ENCODE results near the gene GRIA2. TPM values are rescaled to one million over a fixed set of nuclear protein-coding genes. Genes with fewer than 3 reads are reported as not detected.

The GRIA2 gene
- total RNA-seq, 1 donor from 2014 or later = 12.0 TPM

GRCh38 chr4:157282019-157282418 lies 61.5 kb downstream of the GRIA2 start:
- DNase-seq (ENCODE audit: extremely low spot score, unreplicated experiment) = no peak
- no peaks in the 10 kb centered on the region for H3K4me1 Mint-ChIP-seq (ENCODE audit: unreplicated experiment)
- no peaks in the 10 kb centered on the region for H3K9me3 Mint-ChIP-seq
- no peak overlapping the region for H3K4me3 Mint-ChIP-seq
- no peaks in the 10 kb centered on the region for H3K27me3 Mint-ChIP-seq
- H3K36me3 Mint-ChIP-seq = no peaks in the 10 kb centered on the region
- TF ChIP-seq, protein P1, sequence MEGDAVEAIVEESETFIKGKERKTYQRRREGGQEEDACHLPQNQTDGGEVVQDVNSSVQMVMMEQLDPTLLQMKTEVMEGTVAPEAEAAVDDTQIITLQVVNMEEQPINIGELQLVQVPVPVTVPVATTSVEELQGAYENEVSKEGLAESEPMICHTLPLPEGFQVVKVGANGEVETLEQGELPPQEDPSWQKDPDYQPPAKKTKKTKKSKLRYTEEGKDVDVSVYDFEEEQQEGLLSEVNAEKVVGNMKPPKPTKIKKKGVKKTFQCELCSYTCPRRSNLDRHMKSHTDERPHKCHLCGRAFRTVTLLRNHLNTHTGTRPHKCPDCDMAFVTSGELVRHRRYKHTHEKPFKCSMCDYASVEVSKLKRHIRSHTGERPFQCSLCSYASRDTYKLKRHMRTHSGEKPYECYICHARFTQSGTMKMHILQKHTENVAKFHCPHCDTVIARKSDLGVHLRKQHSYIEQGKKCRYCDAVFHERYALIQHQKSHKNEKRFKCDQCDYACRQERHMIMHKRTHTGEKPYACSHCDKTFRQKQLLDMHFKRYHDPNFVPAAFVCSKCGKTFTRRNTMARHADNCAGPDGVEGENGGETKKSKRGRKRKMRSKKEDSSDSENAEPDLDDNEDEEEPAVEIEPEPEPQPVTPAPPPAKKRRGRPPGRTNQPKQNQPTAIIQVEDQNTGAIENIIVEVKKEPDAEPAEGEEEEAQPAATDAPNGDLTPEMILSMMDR (conservative IDR thresholded peaks at IDR 0.05) = no peak
- H3K27ac Mint-ChIP-seq = no peak overlapping the region

- Mint-ChIP-seq H3K4me3 (no peak overlapping the region), H3K4me1 (ENCODE audit: unreplicated experiment) (no peaks in the 10 kb centered on the region), H3K27ac (no peak overlapping the region), H3K36me3 (no peaks in the 10 kb centered on the region), H3K27me3 (no peaks in the 10 kb centered on the region), H3K9me3 (no peaks in the 10 kb centered on the region)
- no peak for DNase-seq (ENCODE audit: extremely low spot score, unreplicated experiment)
- TF ChIP-seq, protein P1 (conservative IDR thresholded peaks at IDR 0.05) = no peak
Measured at GRCh38 chr4:157287445-157287844, 66.9 kb downstream of the GRIA2 start.

GRCh38 chr4:157290622-157291021 lies 70.1 kb downstream of the GRIA2 start:
- no peaks in the 10 kb centered on the region for H3K4me1 Mint-ChIP-seq (ENCODE audit: unreplicated experiment)
- no peaks in the 10 kb centered on the region for H3K27me3 Mint-ChIP-seq
- H3K4me3 Mint-ChIP-seq = no peak overlapping the region
- H3K36me3 Mint-ChIP-seq = no peaks in the 10 kb centered on the region
- no peak for DNase-seq (ENCODE audit: extremely low spot score, unreplicated experiment)
- no peaks in the 10 kb centered on the region for H3K9me3 Mint-ChIP-seq
- TF ChIP-seq, protein P1 (conservative IDR thresholded peaks at IDR 0.05) = no peak
- no peak overlapping the region for H3K27ac Mint-ChIP-seq

DNA sequence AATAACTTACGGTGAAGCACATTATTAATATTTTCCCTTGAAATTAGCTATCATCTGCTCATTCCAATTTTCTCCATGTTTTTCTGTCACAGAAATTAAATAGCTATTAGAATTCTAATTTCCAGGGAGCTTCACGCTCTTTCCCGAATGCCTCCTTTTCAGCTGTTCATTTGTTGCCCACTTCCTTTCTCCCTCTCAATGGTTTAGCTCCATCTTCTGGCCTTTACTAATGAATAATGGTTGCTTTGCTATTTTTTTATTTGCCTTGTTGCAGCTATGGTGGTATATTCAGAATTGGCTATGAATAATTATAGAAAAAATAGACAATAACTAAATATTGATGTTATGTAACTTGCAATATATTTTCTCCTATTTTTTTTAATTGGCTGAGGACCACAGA lies 70.5 kb downstream of the GRIA2 start:
- Mint-ChIP-seq H3K4me3 (no peak overlapping the region), H3K9me3 (no peaks in the 10 kb centered on the region), H3K4me1 (ENCODE audit: unreplicated experiment) (no peaks in the 10 kb centered on the region), H3K36me3 (no peaks in the 10 kb centered on the region), H3K27ac (no peak overlapping the region), H3K27me3 (no peaks in the 10 kb centered on the region)
- DNase-seq (ENCODE audit: extremely low spot score, unreplicated experiment) = no peak
- TF ChIP-seq, protein P1 (conservative IDR thresholded peaks at IDR 0.05) = no peak

- DNase-seq (ENCODE audit: extremely low spot score, unreplicated experiment) = no peak
- H3K27me3 Mint-ChIP-seq = no peaks in the 10 kb centered on the region
- no peaks in the 10 kb centered on the region for H3K4me1 Mint-ChIP-seq (ENCODE audit: unreplicated experiment)
- H3K27ac Mint-ChIP-seq = no peak overlapping the region
- H3K36me3 Mint-ChIP-seq = no peaks in the 10 kb centered on the region
- TF ChIP-seq, protein P1 (conservative IDR thresholded peaks at IDR 0.05) = no peak
- H3K9me3 Mint-ChIP-seq = no peaks in the 10 kb centered on the region
- no peak overlapping the region for H3K4me3 Mint-ChIP-seq
Measured at GRCh38 chr4:157293673-157294072, 73.1 kb downstream of the GRIA2 start.

DNA sequence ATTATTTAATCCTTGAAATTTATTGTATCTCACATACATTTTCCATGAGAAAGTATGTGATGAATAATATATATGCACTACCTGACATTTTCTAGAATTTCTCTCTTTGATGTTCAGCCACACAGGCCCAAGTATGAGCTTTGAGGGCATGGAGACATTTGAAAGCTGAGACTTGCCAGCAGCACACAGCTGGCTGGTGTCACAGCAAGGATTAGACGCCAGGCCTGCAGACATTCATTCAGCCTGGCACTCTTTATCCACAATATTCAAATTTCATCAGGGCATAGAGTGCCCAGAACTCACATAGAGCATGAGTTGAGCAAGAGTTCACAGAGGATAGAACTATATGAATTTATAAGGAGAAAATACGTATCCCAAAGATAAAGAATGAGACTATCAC lies 74.0 kb downstream of the GRIA2 start:
- Mint-ChIP-seq H3K36me3 (no peaks in the 10 kb centered on the region), H3K27ac (no peak overlapping the region), H3K4me3 (no peak overlapping the region), H3K27me3 (no peaks in the 10 kb centered on the region), H3K9me3 (no peaks in the 10 kb centered on the region), H3K4me1 (ENCODE audit: unreplicated experiment) (no peaks in the 10 kb centered on the region)
- TF ChIP-seq, protein P1 (conservative IDR thresholded peaks at IDR 0.05) = no peak
- no peak for DNase-seq (ENCODE audit: extremely low spot score, unreplicated experiment)
